HG03060 (cell line): ENCODE results near the gene AHSP.
"Not testable (repeated sequence)": the region's sequence is repeated elsewhere in the genome, so short reads cannot be mapped to it uniquely, and the experiment has no call there.

Experiments
- ATAC-seq: cut with Tn5 transposase; IDR thresholded peaks from one replicate; pipeline ENCODE4 v1.9.1; 2021; ENCODE audit warnings: low read depth, moderate number of reproducible peaks; ENCODE audit not compliant: unreplicated experiment

AHSP gene

GRCh38 chr16:31529937-31530312, 2.2 kb downstream of the AHSP start:
- no peak for ATAC-seq

- ATAC-seq: no peak
These were observed 2.7 kb downstream of the AHSP start for GRCh38 chr16:31530405-31530804.

- no peak for ATAC-seq
These were observed 3.4 kb downstream of the AHSP start for GRCh38 chr16:31531096-31531495.

DNA sequence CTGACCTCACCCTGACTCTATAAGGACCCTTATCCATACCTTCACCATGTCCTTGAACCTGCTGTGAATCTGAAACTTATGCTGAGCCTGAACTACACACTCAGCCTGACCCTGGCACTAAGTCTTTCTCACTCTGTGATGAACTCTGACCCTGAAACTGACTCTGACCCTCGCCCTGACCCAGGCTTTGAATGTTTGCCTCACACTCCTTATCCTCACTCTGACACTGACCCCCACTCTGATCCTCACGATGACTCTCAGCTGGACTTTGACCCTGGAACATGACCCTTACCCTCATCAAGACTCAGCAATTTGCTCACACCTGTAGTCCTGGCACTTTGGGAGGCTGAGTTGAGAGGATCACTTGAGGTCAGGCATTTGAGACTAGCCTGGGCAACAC, 4.4 kb downstream of the AHSP start:
- no peak for ATAC-seq

- no peak for ATAC-seq
These were observed 5.2 kb downstream of the AHSP start for GRCh38 chr16:31532896-31533295.

GRCh38 chr16:31535737-31536136, 8.0 kb downstream of the AHSP start:
- ATAC-seq: no peak

DNA sequence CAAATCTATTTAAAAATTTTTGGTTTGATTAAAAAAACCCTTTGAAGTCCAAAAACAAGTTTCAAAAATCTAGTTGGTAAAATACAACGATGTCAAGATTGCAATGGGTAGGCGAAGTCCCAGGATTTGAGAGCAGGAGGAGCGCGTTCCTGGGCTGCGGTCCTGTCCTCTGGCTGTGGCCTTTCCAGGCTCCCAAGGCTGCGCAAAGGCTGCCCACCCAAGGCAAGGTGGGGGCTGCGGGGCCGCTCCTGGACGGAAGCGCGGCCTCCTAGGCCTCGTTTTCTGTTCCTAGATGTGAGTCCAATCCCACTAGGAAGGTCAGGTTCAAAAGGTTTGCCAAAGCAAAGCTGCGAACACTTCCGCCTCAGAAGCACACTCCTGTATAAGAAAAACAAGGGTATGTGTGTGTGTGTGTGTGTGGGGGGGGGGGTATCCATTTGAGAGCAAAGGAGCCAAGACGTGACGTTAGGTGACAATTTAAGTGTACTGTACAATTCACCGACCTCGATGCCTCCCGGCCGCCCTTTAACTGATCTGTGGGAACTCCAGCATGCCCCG, 9.2 kb downstream of the AHSP start:
- ATAC-seq: no peak

- no peak for ATAC-seq
These were observed 9.9 kb downstream of the AHSP start for GRCh38 chr16:31537362-31538242.

DNA sequence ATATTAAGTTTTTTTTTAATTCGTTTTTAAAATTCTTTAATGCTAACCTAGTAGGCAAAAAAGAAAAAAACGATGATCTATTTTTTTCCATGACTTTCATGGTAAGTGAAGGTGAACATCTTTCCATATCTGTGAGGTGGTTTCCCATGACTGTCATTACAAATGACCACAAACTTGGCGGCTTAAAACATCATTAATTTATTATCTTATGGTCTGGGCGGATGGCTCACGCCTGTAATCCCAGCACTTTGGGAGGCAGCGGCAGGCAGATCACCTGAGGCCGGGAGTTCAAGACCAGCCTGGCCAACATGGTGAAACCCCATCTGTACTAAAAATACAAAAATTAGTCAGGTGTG, 10.5 kb downstream of the AHSP start:
- not testable (repeated sequence) for ATAC-seq

- ATAC-seq: not testable (repeated sequence)
These were observed 12.1 kb downstream of the AHSP start for GRCh38 chr16:31539762-31540161.

GRCh38 chr16:31542763-31543162, 15.1 kb downstream of the AHSP start:
- no peak for ATAC-seq

- ATAC-seq: no peak
These were observed 33.9 kb downstream of the AHSP start for GRCh38 chr16:31561426-31562233.

- ATAC-seq: no peak
These were observed 41.1 kb downstream of the AHSP start for GRCh38 chr16:31568577-31569359.

DNA sequence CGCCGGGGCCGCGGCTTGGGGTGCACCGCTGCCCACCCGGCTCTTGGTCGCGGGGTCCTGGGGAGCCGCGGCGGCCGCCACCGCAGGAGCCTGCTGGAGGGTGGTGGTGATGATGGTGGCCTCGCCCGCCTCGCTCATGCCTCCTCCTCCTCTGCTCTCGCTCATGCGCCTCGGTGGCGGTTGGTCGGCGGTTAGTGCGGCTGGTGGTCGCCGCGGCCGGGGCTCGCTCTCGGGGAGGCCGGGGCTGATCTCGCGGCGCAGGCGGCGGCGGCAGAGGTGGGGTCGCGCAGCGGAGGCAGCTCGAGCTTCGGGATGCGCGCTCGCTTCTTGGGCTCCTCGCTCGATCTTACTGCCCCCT, 41.6 kb downstream of the AHSP start:
- no peak for ATAC-seq

DNA sequence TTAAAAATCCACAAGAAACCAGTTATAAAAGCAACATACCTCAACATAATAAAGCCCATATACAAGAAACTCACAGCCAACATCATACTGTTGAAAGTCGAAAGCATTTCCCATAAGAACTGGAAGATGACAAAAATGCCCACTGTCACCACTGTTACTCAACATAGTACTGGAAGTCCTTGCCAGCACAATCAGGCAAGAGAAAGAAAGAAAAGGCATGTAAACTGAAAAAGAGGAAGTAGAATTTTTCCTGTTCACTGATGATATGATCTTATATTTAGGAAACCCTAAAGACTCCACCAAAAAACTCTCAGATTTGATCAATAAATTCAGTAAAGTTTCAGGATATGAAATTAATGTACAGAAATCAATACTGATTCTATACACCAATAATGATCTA, 45.1 kb downstream of the AHSP start:
- no peak for ATAC-seq

GRCh38 chr16:31574159-31574558, 46.5 kb downstream of the AHSP start:
- ATAC-seq: not testable (repeated sequence)

DNA sequence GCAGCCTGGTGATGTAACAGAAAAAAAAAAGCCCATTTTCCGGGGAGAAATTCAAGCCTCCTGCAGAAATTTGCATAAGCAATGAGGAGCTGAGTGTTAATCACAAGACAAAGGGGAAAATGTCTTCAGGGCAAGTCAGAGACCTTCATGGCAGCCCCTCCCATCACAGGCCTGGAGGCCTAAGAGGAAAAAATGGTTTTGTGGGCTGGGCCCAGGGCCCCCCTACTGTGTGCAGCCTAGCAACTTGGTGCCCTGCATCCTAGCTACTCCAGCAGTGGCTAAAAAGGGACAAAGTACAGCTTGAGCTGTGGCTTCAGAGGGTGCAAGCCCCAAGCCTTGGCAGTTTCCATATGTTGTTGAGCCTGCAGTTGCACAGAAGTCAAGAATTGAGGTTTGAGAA, 49.7 kb downstream of the AHSP start:
- no peak for ATAC-seq
